Stimulated activated CD8-positive, alpha-beta memory T cell treated with anti-CD3 and anti-CD28 coated beads, Interleukin-7, amount 100 ng/mL, for 4 hours (primary cell): ENCODE data around the gene AGBL4.
"Not testable (repeated sequence)": the region's sequence is repeated elsewhere in the genome, so short reads cannot be mapped to it uniquely, and the experiment has no call there.

ENCODE experiments used
- DNase-seq, 2 donors: peaks; one replicate each; pipeline ENCODE4 v3.0.0-alpha.2; 2020; ENCODE audit warnings: low read depth in 2 of 2

The AGBL4 gene

GRCh38 chr1:49028396-49028795 is 995.4 kb downstream of the AGBL4 start:
- no peak for DNase-seq

- DNase-seq, result no peak
These were observed 997.4 kb downstream of the AGBL4 start for GRCh38 chr1:49026230-49026811.

GRCh38 chr1:49016030-49016977 is 1007.5 kb downstream of the AGBL4 start:
- DNase-seq, result no peak

GRCh38 chr1:49013079-49013478 is 1010.7 kb downstream of the AGBL4 start:
- no peak for DNase-seq

- not testable (repeated sequence) for DNase-seq
These were observed 1020.8 kb downstream of the AGBL4 start for GRCh38 chr1:49002981-49003380.

GRCh38 chr1:48999321-48999720 is 1024.4 kb downstream of the AGBL4 start:
- DNase-seq, result no peak

- DNase-seq, result no peak
These were observed 1027.4 kb downstream of the AGBL4 start for GRCh38 chr1:48996311-48996710.

GRCh38 chr1:48988633-48989197 is 1035.0 kb downstream of the AGBL4 start:
- DNase-seq, result no peak

GRCh38 chr1:48979940-48980339 is 1043.8 kb downstream of the AGBL4 start:
- DNase-seq, result no peak

- no peak for DNase-seq
These were observed 1045.3 kb downstream of the AGBL4 start for GRCh38 chr1:48978413-48978812.

GRCh38 chr1:48977273-48977672 is 1046.5 kb downstream of the AGBL4 start:
- no peak for DNase-seq

GRCh38 chr1:48969971-48970370 is 1053.8 kb downstream of the AGBL4 start:
- no peak for DNase-seq

- no peak for DNase-seq
These were observed 1056.4 kb downstream of the AGBL4 start for GRCh38 chr1:48967318-48967717.

- no peak for DNase-seq
These were observed 1057.2 kb downstream of the AGBL4 start for GRCh38 chr1:48966583-48966982.

GRCh38 chr1:48960320-48960719 is 1063.4 kb downstream of the AGBL4 start:
- DNase-seq, result no peak

GRCh38 chr1:48955774-48956173 is 1068.0 kb downstream of the AGBL4 start:
- no peak for DNase-seq

- DNase-seq, result no peak
These were observed 1070.1 kb downstream of the AGBL4 start for GRCh38 chr1:48953617-48954016.

GRCh38 chr1:48948562-48948961 is 1075.2 kb downstream of the AGBL4 start:
- no peak for DNase-seq

- no peak for DNase-seq
These were observed 1075.8 kb downstream of the AGBL4 start for GRCh38 chr1:48947761-48948537.

- no peak for DNase-seq
These were observed 1077.7 kb downstream of the AGBL4 start for GRCh38 chr1:48946070-48946469.

GRCh38 chr1:48944811-48945210 is 1078.9 kb downstream of the AGBL4 start:
- no peak for DNase-seq

GRCh38 chr1:48943826-48944225 is 1079.9 kb downstream of the AGBL4 start:
- DNase-seq, result no peak
